Measurements from ENCODE around the gene SERPINA9.

Gene SERPINA9

GRCh38 chr14:94462219-94462551 is 13.8 kb downstream of the SERPINA9 start:
- DNase-seq (ENCODE audit: low read depth, low spot score): no peak

GRCh38 chr14:94461526-94462218 is 14.3 kb downstream of the SERPINA9 start:
- DNase-seq (ENCODE audit: low read depth, low spot score): no peak

GRCh38 chr14:94460631-94461416 is 15.2 kb downstream of the SERPINA9 start:
- no peak for DNase-seq (ENCODE audit: low read depth, low spot score)

GRCh38 chr14:94458558-94459205 is 17.3 kb downstream of the SERPINA9 start:
- no peak for DNase-seq (ENCODE audit: low read depth, low spot score)

GRCh38 chr14:94458096-94458495 is 17.9 kb downstream of the SERPINA9 start:
- no peak for DNase-seq (ENCODE audit: low read depth, low spot score)

GRCh38 chr14:94455928-94456327 is 20.1 kb downstream of the SERPINA9 start:
- DNase-seq (ENCODE audit: low read depth, low spot score): no peak

- no peak for DNase-seq (ENCODE audit: low read depth, low spot score)
Observed at GRCh38 chr14:94451826-94452225, 24.2 kb downstream of the SERPINA9 start.

GRCh38 chr14:94451091-94451771 is 24.8 kb downstream of the SERPINA9 start:
- no peak for DNase-seq (ENCODE audit: low read depth, low spot score)

GRCh38 chr14:94450722-94451090 is 25.3 kb downstream of the SERPINA9 start:
- DNase-seq (ENCODE audit: low read depth, low spot score): no peak

- no peak for DNase-seq (ENCODE audit: low read depth, low spot score)
Observed at GRCh38 chr14:94449930-94450329, 26.1 kb downstream of the SERPINA9 start.

- DNase-seq (ENCODE audit: low read depth, low spot score): no peak
Observed at GRCh38 chr14:94448071-94448808, 27.8 kb downstream of the SERPINA9 start.

GRCh38 chr14:94447206-94447605 is 28.8 kb downstream of the SERPINA9 start:
- DNase-seq (ENCODE audit: low read depth, low spot score): no peak

- no peak for DNase-seq (ENCODE audit: low read depth, low spot score)
Observed at GRCh38 chr14:94446126-94446525, 29.9 kb downstream of the SERPINA9 start.

- no peak for DNase-seq (ENCODE audit: low read depth, low spot score)
Observed at GRCh38 chr14:94445003-94445402, 31.0 kb downstream of the SERPINA9 start.

GRCh38 chr14:94441531-94442205 is 34.3 kb downstream of the SERPINA9 start:
- no peak for DNase-seq (ENCODE audit: low read depth, low spot score)

- no peak for DNase-seq (ENCODE audit: low read depth, low spot score)
Observed at GRCh38 chr14:94441130-94441529, 34.9 kb downstream of the SERPINA9 start.

GRCh38 chr14:94439453-94440057 is 36.4 kb downstream of the SERPINA9 start:
- DNase-seq (ENCODE audit: low read depth, low spot score): no peak

- DNase-seq (ENCODE audit: low read depth, low spot score): no peak
Observed at GRCh38 chr14:94428610-94429009, 47.4 kb downstream of the SERPINA9 start.

- DNase-seq (ENCODE audit: low read depth, low spot score): no peak
Observed at GRCh38 chr14:94427016-94427613, 48.9 kb downstream of the SERPINA9 start.

- DNase-seq (ENCODE audit: low read depth, low spot score): no peak
Observed at GRCh38 chr14:94426526-94426925, 49.5 kb downstream of the SERPINA9 start.
